ENCODE measurements around the gene RUNX3. TPM values are rescaled to one million over a fixed set of nuclear protein-coding genes. Genes with fewer than 3 reads are reported as not detected.

The RUNX3 gene
- total and polyA plus RNA-seq, 2 donors (not counting 3 experiments of a cell fraction or from before 2014, with no cell fraction given) = not detected

- H3K4me2 ChIP-seq (ENCODE audit: insufficient read depth, low read length) = no peak overlapping the region
- H3K27me3 ChIP-seq (ENCODE audit: control insufficient read depth in 2 of 2, insufficient read depth in 2 of 2, low read length in 2 of 2) = no peaks in the 10 kb centered on the region
- H3K27ac ChIP-seq (ENCODE audit: insufficient read depth, low read depth, low read length) = no peak overlapping the region
- no peaks in the 10 kb centered on the region for H3K36me3 ChIP-seq (ENCODE audit: control insufficient read depth in 2 of 2, extremely low read depth in 1 of 2, insufficient read depth in 2 of 2, low read length in 2 of 2)
- H3K4me3 ChIP-seq (replicated peaks in 1 of 3; ENCODE audit: insufficient read depth in 1 of 3, low read depth in 1 of 3, low read length in 3 of 3) = no peak overlapping the region
- H2AFZ ChIP-seq (ENCODE audit: low read depth, low read length) = no peak overlapping the region
- H3K4me1 ChIP-seq (ENCODE audit: control insufficient read depth, extremely low read depth, insufficient read depth, low read length) = no peaks in the 10 kb centered on the region
- no peaks in the 10 kb centered on the region for H4K20me1 ChIP-seq (replicated peaks; ENCODE audit: control insufficient read depth, extremely low read depth, insufficient read depth, low read length)
- H3K9me3 ChIP-seq (replicated peaks; ENCODE audit: control insufficient read depth, insufficient read depth, low read length) = no peaks in the 10 kb centered on the region
- ChIA-PET CTCF (no interaction called here), POLR2A (no interaction called here)
- FAIRE-seq (no peak), DNase-seq (ENCODE audit: low read depth, low spot score) (no peak)
- dilution Hi-C loops (cut with MboI; ENCODE audit: extremely low pct_ligation_motif_present, low sequenced_read_pairs) (no loop called here), intact Hi-C loops (cut with micrococcal nuclease) (no loop called here)
- TF ChIP-seq MAX (IDR thresholded peaks at IDR 0.05; ENCODE audit: insufficient read depth, insufficient read length) (no peak), CTCF (IDR thresholded peaks at IDR 0.05; ENCODE audit: extremely low read depth in 1 of 2, insufficient read depth in 1 of 2, low read depth in 1 of 2, low read length in 2 of 2) (no peak), FOS (IDR thresholded peaks at IDR 0.05; ENCODE audit: borderline replicate concordance, insufficient read depth, low read length) (no peak), JUN (IDR thresholded peaks at IDR 0.05; ENCODE audit: borderline replicate concordance, insufficient read depth, insufficient read length, low read depth) (no peak), GATA2 (IDR thresholded peaks at IDR 0.05; ENCODE audit: insufficient read depth, insufficient read length, low read depth, low read length) (no peak), POLR2A (IDR thresholded peaks at IDR 0.05; ENCODE audit: low read depth, low read length) (no peak), MYC (IDR thresholded peaks at IDR 0.05; ENCODE audit: low read depth, low read length) (no peak), EZH2 (IDR thresholded peaks at IDR 0.05; ENCODE audit: borderline replicate concordance, low read depth, low read length, severe bottlenecking) (no peak), POLR2AphosphoS5 (IDR thresholded peaks at IDR 0.05; ENCODE audit: insufficient read depth, low read depth, low read length) (no peak)
- no TSS peak for BruUV-seq (replicated peaks)
- H3K9ac ChIP-seq (replicated peaks; ENCODE audit: extremely low read depth, insufficient read depth, low read length) = no peak overlapping the region
- H3K9me1 ChIP-seq (replicated peaks; ENCODE audit: control insufficient read depth, extremely low read depth, insufficient read depth, low read length) = no peaks in the 10 kb centered on the region
- H3K79me2 ChIP-seq (ENCODE audit: control insufficient read depth, insufficient read depth, low read length) = no peaks in the 10 kb centered on the region
These were observed 23.9 kb upstream of the RUNX3 start for GRCh38 chr1:24954022-24954421.
